GM19043 (cell line): Measurements from ENCODE around the gene CCDC148.
"Not testable (repeated sequence)": the region's sequence is repeated elsewhere in the genome, so short reads cannot be mapped to it uniquely, and the experiment has no call there.

Experiments used
- ATAC-seq: cut with Tn5 transposase; IDR thresholded peaks from one replicate; pipeline ENCODE4 v1.9.1; 2021; ENCODE audit warnings: low read depth; ENCODE audit not compliant: unreplicated experiment

CCDC148 gene

GRCh38 chr2:158378926-158379325, 77.6 kb downstream of the CCDC148 start:
- ATAC-seq, result no peak

- ATAC-seq, result no peak
These were observed 90.2 kb downstream of the CCDC148 start for GRCh38 chr2:158366342-158366741.

- no peak for ATAC-seq
These were observed 96.7 kb downstream of the CCDC148 start for GRCh38 chr2:158359846-158360245.

- no peak for ATAC-seq
These were observed 98.9 kb downstream of the CCDC148 start for GRCh38 chr2:158357699-158358098.

- no peak for ATAC-seq
These were observed 99.4 kb downstream of the CCDC148 start for GRCh38 chr2:158357122-158357521.

- ATAC-seq, result not testable (repeated sequence)
These were observed 105.1 kb downstream of the CCDC148 start for GRCh38 chr2:158351466-158351816.

- not testable (repeated sequence) for ATAC-seq
These were observed 105.6 kb downstream of the CCDC148 start for GRCh38 chr2:158350751-158351465.

- ATAC-seq, result no peak
These were observed 110.5 kb downstream of the CCDC148 start for GRCh38 chr2:158346032-158346431.

- ATAC-seq, result no peak
These were observed 117.0 kb downstream of the CCDC148 start for GRCh38 chr2:158339513-158339912.

GRCh38 chr2:158337018-158337417, 119.5 kb downstream of the CCDC148 start:
- ATAC-seq, result no peak

GRCh38 chr2:158331799-158332198, 124.8 kb downstream of the CCDC148 start:
- not testable (repeated sequence) for ATAC-seq

- no peak for ATAC-seq
These were observed 130.7 kb downstream of the CCDC148 start for GRCh38 chr2:158325782-158326340.

GRCh38 chr2:158325031-158325781, 131.3 kb downstream of the CCDC148 start:
- no peak for ATAC-seq

- ATAC-seq, result no peak
These were observed 133.2 kb downstream of the CCDC148 start for GRCh38 chr2:158323381-158323780.

GRCh38 chr2:158321264-158321663, 135.3 kb downstream of the CCDC148 start:
- ATAC-seq, result no peak

GRCh38 chr2:158319269-158319668, 137.3 kb downstream of the CCDC148 start:
- no peak for ATAC-seq

GRCh38 chr2:158317642-158318041, 138.9 kb downstream of the CCDC148 start:
- ATAC-seq, result no peak

- ATAC-seq, result no peak
These were observed 140.6 kb downstream of the CCDC148 start for GRCh38 chr2:158315803-158316414.

GRCh38 chr2:158315000-158315399, 141.6 kb downstream of the CCDC148 start:
- ATAC-seq, result no peak

- ATAC-seq, result no peak
These were observed 142.8 kb downstream of the CCDC148 start for GRCh38 chr2:158313734-158314133.

- ATAC-seq, result no peak
These were observed 143.6 kb downstream of the CCDC148 start for GRCh38 chr2:158312981-158313380.
